ENCODE measurements around the gene C12orf57.

The C12orf57 gene

GRCh38 chr12:6954316-6955107, 10.7 kb downstream of the C12orf57 start:
- no peak for DNase-seq (ENCODE audit: extremely low read depth, low read depth)
- TF ChIP-seq, protein P1, sequence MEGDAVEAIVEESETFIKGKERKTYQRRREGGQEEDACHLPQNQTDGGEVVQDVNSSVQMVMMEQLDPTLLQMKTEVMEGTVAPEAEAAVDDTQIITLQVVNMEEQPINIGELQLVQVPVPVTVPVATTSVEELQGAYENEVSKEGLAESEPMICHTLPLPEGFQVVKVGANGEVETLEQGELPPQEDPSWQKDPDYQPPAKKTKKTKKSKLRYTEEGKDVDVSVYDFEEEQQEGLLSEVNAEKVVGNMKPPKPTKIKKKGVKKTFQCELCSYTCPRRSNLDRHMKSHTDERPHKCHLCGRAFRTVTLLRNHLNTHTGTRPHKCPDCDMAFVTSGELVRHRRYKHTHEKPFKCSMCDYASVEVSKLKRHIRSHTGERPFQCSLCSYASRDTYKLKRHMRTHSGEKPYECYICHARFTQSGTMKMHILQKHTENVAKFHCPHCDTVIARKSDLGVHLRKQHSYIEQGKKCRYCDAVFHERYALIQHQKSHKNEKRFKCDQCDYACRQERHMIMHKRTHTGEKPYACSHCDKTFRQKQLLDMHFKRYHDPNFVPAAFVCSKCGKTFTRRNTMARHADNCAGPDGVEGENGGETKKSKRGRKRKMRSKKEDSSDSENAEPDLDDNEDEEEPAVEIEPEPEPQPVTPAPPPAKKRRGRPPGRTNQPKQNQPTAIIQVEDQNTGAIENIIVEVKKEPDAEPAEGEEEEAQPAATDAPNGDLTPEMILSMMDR (IDR thresholded peaks at IDR 0.05; ENCODE audit: low read depth, low read length, missing control alignments), result no peak
- no peak overlapping the region for H3K4me3 ChIP-seq (replicated peaks; ENCODE audit: low read depth, low read length)

DNA sequence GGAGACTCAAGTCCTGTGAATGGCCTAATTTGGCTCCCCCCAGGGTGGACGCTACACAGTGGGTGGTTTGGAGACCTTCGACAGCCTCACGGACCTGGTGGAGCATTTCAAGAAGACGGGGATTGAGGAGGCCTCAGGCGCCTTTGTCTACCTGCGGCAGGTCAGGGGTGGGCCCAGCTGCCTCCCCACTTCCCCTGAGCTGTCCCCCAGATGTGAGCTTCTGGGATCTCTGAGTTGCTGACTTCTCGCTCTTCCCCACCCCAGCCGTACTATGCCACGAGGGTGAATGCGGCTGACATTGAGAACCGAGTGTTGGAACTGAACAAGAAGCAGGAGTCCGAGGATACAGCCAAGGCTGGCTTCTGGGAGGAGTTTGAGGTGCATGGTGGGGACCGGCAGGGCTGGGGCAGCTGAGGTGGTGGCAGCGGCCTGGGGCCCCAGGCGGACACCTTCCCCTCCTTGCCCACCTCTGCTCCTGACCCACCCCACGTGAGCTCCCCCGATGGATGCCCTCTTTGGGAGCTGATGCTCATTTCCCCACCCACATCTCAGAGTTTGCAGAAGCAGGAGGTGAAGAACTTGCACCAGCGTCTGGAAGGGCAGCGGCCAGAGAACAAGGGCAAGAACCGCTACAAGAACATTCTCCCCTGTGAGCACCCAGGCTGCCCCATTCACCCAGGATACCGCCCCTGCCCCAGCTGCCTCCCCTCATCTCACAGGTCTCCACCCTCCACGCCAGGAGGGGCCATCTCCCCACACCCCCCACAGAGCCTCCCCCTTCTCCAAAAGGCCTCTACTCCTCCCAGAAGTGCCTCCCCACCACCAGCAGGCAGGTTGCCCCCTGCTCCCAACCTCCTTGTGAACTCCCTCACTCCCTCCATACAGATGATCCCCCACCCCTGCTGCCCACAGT, 11.5 kb downstream of the C12orf57 start:
- no peak for DNase-seq (ENCODE audit: extremely low read depth, low read depth)
- TF ChIP-seq, protein P1 (IDR thresholded peaks at IDR 0.05; ENCODE audit: low read depth, low read length, missing control alignments), result no peak
- no peak overlapping the region for H3K4me3 ChIP-seq (replicated peaks; ENCODE audit: low read depth, low read length)

DNA sequence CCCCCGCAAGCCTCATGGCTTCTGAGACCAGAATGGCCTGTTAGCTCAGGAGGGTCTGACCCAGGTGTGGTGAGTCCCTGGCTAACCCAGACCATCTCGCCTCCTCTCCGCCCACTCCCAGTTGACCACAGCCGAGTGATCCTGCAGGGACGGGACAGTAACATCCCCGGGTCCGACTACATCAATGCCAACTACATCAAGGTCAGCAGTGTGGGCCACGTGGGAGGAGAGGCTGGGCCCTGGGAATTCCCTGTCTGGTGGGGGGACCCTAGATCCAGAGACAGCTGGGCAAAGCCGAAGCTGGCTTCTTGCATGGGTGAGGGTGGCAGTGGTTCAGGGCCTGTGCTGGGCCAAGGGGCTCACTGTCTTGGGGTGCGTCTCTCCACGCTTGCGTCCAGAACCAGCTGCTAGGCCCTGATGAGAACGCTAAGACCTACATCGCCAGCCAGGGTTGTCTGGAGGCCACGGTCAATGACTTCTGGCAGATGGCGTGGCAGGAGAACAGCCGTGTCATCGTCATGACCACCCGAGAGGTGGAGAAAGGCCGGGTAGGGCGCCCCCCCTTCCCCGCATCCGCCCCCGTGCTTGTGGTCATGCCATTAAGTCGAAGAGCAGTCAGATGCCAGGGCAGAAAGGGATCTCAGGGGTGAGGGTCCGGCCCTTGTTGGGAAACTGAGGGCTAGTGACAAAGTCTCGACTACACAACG, 12.4 kb downstream of the C12orf57 start:
- TF ChIP-seq, protein P1 (IDR thresholded peaks at IDR 0.05; ENCODE audit: low read depth, low read length, missing control alignments), result no peak
- no peak overlapping the region for H3K4me3 ChIP-seq (replicated peaks; ENCODE audit: low read depth, low read length)
- DNase-seq (ENCODE audit: extremely low read depth, low read depth), result no peak

DNA sequence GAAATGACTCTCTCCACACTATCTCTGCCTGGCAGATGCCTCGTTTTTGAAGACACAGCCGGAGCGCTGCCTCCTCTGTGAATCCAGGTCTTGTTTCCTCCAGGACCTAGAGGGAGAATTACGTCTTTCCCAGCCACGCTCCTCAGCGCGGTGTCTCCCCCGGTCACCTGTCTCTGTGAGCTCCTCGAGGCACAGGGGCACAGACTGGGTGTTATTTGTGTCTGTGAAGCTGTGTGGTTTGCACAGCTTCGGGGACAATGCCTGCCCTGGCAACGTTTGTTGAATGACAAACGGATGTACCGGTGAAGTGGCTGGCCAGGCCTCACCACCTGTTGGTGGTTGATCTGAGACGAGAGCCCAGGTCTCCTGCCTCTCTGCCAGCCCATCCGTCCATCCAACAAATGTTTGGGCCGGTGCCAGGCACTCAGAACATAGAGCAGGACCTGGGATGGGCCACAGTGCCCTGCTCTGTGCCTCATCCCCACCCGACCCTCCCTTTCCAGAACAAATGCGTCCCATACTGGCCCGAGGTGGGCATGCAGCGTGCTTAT, 13.4 kb downstream of the C12orf57 start:
- DNase-seq (ENCODE audit: extremely low read depth, low read depth), result no peak
- no peak overlapping the region for H3K4me3 ChIP-seq (replicated peaks; ENCODE audit: low read depth, low read length)
- TF ChIP-seq, protein P1 (IDR thresholded peaks at IDR 0.05; ENCODE audit: low read depth, low read length, missing control alignments), result no peak

DNA sequence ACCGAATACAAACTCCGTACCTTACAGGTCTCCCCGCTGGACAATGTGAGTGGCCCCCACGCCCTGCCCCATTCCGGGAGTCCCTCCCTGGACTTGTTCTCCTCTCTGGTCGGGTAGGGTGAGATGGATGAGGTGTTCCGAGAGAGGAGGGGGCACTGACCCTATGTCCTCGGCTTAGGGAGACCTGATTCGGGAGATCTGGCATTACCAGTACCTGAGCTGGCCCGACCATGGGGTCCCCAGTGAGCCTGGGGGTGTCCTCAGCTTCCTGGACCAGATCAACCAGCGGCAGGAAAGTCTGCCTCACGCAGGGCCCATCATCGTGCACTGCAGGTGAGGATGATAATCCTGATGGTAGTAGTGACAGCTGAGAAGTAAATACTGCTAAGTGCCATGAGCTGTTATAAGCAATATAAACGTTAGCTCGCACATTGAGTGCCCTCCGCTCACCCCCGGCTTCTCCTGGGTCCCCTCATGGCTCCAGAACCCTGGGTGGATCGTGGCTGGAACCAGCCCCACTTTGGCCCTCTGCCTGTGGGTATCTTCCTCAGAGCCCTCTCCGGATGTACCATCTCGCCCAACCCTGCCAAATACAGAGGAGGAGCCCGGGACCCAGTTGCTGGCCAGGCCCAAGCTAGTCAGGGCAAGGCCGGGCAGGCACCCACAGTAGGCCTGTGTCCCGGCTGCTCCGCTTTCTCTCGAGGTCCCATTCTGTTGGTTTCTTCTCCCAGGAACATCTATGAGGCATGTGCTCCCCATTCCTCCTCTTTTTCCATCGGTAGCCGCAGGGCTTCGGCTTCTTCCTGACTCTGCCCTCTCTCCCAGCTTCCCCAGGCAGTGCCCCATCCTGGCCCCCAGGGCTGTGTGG, 14.2 kb downstream of the C12orf57 start:
- H3K4me3 ChIP-seq (replicated peaks; ENCODE audit: low read depth, low read length), result no peak overlapping the region
- TF ChIP-seq, protein P1 (IDR thresholded peaks at IDR 0.05; ENCODE audit: low read depth, low read length, missing control alignments), result no peak
- no peak for DNase-seq (ENCODE audit: extremely low read depth, low read depth)
